PFSK-1 (cell line): ENCODE data around the gene KIAA0825.

Source experiments
- FOXP2 ChIP-seq: optimal IDR thresholded peaks from 2 replicates; pipeline ENCODE3; 2011; ENCODE audit warnings: borderline replicate concordance, control low read depth, inconsistent platforms; ENCODE audit not compliant: insufficient read depth; ENCODE audit errors: extremely low read length, extremely low read depth
- POLR2AphosphoS5 ChIP-seq: IDR thresholded peaks from 2 replicates; pipeline ENCODE4 v1.6.1; 2012; ENCODE audit warnings: low read depth, mild to moderate bottlenecking, control low read depth, low read length, moderate library complexity
- REST ChIP-seq, 2 experiments: IDR thresholded peaks; 2 replicates each; pipeline versions ENCODE4 v1.6.1 to v1.8.0; 2011 to 2012; ENCODE audit warnings: low read depth in 2 of 2, low read length in 2 of 2, control low read depth in 1 of 2, inconsistent platforms in 1 of 2, mild to moderate bottlenecking in 1 of 2, moderate library complexity in 1 of 2; ENCODE audit not compliant: insufficient read depth in 1 of 2
- SIN3A ChIP-seq: IDR thresholded peaks from 2 replicates; pipeline ENCODE4 v1.6.1; 2012; ENCODE audit warnings: mild to moderate bottlenecking, low read length, moderate library complexity, borderline replicate concordance; ENCODE audit not compliant: insufficient read depth
- TAF1 ChIP-seq: IDR thresholded peaks from 2 replicates; pipeline ENCODE4 v1.6.1; 2012; ENCODE audit warnings: low read length, control low read depth, borderline replicate concordance; ENCODE audit not compliant: insufficient read depth

Gene KIAA0825

GRCh38 chr5:94125107-94125506 is 493.3 kb downstream of the KIAA0825 start:
- TF ChIP-seq REST (IDR thresholded peaks at IDR 0.05; ENCODE audit: insufficient read depth in 1 of 2, low read depth in 2 of 2, low read length in 2 of 2), result no peak

- TF ChIP-seq REST (IDR thresholded peaks at IDR 0.05; ENCODE audit: insufficient read depth in 1 of 2, low read depth in 2 of 2, low read length in 2 of 2) (no peak), SIN3A (no peak), FOXP2 (no peak), TAF1 (no peak)
Observed at GRCh38 chr5:94113087-94113486, 505.3 kb downstream of the KIAA0825 start.

- TF ChIP-seq POLR2AphosphoS5 (peak; percentile 92), TAF1 (peak; percentile 67; the same call in 1 of the 2 replicates), SIN3A (peak; percentile 93; the same call in 1 of the 2 replicates), REST (IDR thresholded peaks at IDR 0.05; ENCODE audit: insufficient read depth in 1 of 2, low read depth in 2 of 2, low read length in 2 of 2) (peak in 1 of 2 experiments; percentile 18; a peak in 1 of 4 replicates), FOXP2 (no peak)
Observed at GRCh38 chr5:94111209-94112004, 507.0 kb downstream of the KIAA0825 start.

GRCh38 chr5:94103514-94104245 is 514.7 kb downstream of the KIAA0825 start:
- TF ChIP-seq TAF1 (no peak), REST (IDR thresholded peaks at IDR 0.05; ENCODE audit: insufficient read depth in 1 of 2, low read depth in 2 of 2, low read length in 2 of 2) (no peak), FOXP2 (no peak), POLR2AphosphoS5 (no peak), SIN3A (no peak)
